ENCODE results near the gene TUFM. TPM values are rescaled to one million over a fixed set of nuclear protein-coding genes. Genes with fewer than 3 reads are reported as not detected.

Gene TUFM
- total and polyA plus RNA-seq, 2 donors (not counting 1 experiment from before 2014, with no cell fraction given) = 68.6 to 115 TPM

- H3K36me3 ChIP-seq (ENCODE audit: control insufficient read depth, insufficient read depth, low read length) = peaks cover 19% of the 10 kb centered on the region
- no peak overlapping the region for H2AFZ ChIP-seq (ENCODE audit: low read length)
Measured at GRCh38 chr16:28874406-28874805, 28.3 kb upstream of the TUFM start.

GRCh38 chr16:28873543-28874201 lies 27.5 kb upstream of the TUFM start:
- H3K9ac ChIP-seq (ENCODE audit: insufficient read depth, low read length) = no peak overlapping the region
- H4K20me1 ChIP-seq (ENCODE audit: control insufficient read depth, extremely low read depth, insufficient read depth, low read length) = no peaks in the 10 kb centered on the region
- H3K27me3 ChIP-seq (ENCODE audit: control insufficient read depth, insufficient read depth, low read length) = no peaks in the 10 kb centered on the region
- no peak overlapping the region for H3K4me2 ChIP-seq (ENCODE audit: extremely low read depth, insufficient read depth, low read length)
- no peak overlapping the region for H3K4me3 ChIP-seq (replicated peaks in 1 of 4; ENCODE audit: control extremely low read depth in 1 of 4, insufficient read depth in 1 of 4, low read depth in 3 of 4, low read length in 4 of 4)
- no peaks in the 10 kb centered on the region for H3K9me3 ChIP-seq (ENCODE audit: control insufficient read depth, insufficient read depth, low read depth, low read length)
- H3K79me2 ChIP-seq (ENCODE audit: control insufficient read depth, insufficient read depth, low read length) = no peaks in the 10 kb centered on the region
- no peak overlapping the region for H2AFZ ChIP-seq (ENCODE audit: low read length)
- TF ChIP-seq CTCF (conservative IDR thresholded peaks at IDR 0.05 in 1 of 2, IDR thresholded peaks at IDR 0.05 in 1 of 2; ENCODE audit: low read depth in 1 of 2, low read length in 2 of 2) = peak; percentile 55 to 61
- no peak for TF ChIP-seq EZH2 (IDR thresholded peaks at IDR 0.05; ENCODE audit: low read length, missing control alignments)
- H3K36me3 ChIP-seq (ENCODE audit: control insufficient read depth, insufficient read depth, low read length) = peaks cover 25% of the 10 kb centered on the region
- no peak for DNase-seq (ENCODE audit: low read depth in 2 of 2)
- H3K4me1 ChIP-seq (ENCODE audit: control insufficient read depth, extremely low read depth, insufficient read depth, low read length) = peaks cover under 1% of the 10 kb centered on the region
- no peak overlapping the region for H3K27ac ChIP-seq (ENCODE audit: insufficient read depth, low read length)

More at GRCh38 chr16:28874406-28874805, 28.3 kb upstream of the TUFM start:
- Histone ChIP-seq H3K79me2 (ENCODE audit: control insufficient read depth, insufficient read depth, low read length) (no peaks in the 10 kb centered on the region), H3K4me1 (ENCODE audit: control insufficient read depth, extremely low read depth, insufficient read depth, low read length) (peaks cover 2% of the 10 kb centered on the region), H3K27me3 (ENCODE audit: control insufficient read depth, insufficient read depth, low read length) (no peaks in the 10 kb centered on the region), H3K9ac (ENCODE audit: insufficient read depth, low read length) (no peak overlapping the region), H3K9me3 (ENCODE audit: control insufficient read depth, insufficient read depth, low read depth, low read length) (no peaks in the 10 kb centered on the region), H3K4me2 (ENCODE audit: extremely low read depth, insufficient read depth, low read length) (no peak overlapping the region), H3K27ac (ENCODE audit: insufficient read depth, low read length) (no peak overlapping the region), H3K4me3 (replicated peaks in 1 of 4; ENCODE audit: control extremely low read depth in 1 of 4, insufficient read depth in 1 of 4, low read depth in 3 of 4, low read length in 4 of 4) (no peak overlapping the region), H4K20me1 (ENCODE audit: control insufficient read depth, extremely low read depth, insufficient read depth, low read length) (no peaks in the 10 kb centered on the region)
- TF ChIP-seq EZH2 (IDR thresholded peaks at IDR 0.05; ENCODE audit: low read length, missing control alignments) = no peak
- TF ChIP-seq CTCF (conservative IDR thresholded peaks at IDR 0.05 in 1 of 2, IDR thresholded peaks at IDR 0.05 in 1 of 2; ENCODE audit: low read depth in 1 of 2, low read length in 2 of 2) = no peak
- no peak for DNase-seq (ENCODE audit: low read depth in 2 of 2)

- Histone ChIP-seq H3K4me2 (ENCODE audit: extremely low read depth, insufficient read depth, low read length) (no peak overlapping the region), H3K9ac (ENCODE audit: insufficient read depth, low read length) (no peak overlapping the region), H2AFZ (ENCODE audit: low read length) (no peak overlapping the region), H3K9me3 (ENCODE audit: control insufficient read depth, insufficient read depth, low read depth, low read length) (no peaks in the 10 kb centered on the region), H3K4me3 (replicated peaks in 1 of 4; ENCODE audit: control extremely low read depth in 1 of 4, insufficient read depth in 1 of 4, low read depth in 3 of 4, low read length in 4 of 4) (no peak overlapping the region), H3K27me3 (ENCODE audit: control insufficient read depth, insufficient read depth, low read length) (no peaks in the 10 kb centered on the region), H3K79me2 (ENCODE audit: control insufficient read depth, insufficient read depth, low read length) (no peaks in the 10 kb centered on the region), H3K36me3 (ENCODE audit: control insufficient read depth, insufficient read depth, low read length) (peaks cover 25% of the 10 kb centered on the region), H3K27ac (ENCODE audit: insufficient read depth, low read length) (no peak overlapping the region), H3K4me1 (ENCODE audit: control insufficient read depth, extremely low read depth, insufficient read depth, low read length) (no peaks in the 10 kb centered on the region), H4K20me1 (ENCODE audit: control insufficient read depth, extremely low read depth, insufficient read depth, low read length) (no peaks in the 10 kb centered on the region)
- no peak for DNase-seq (ENCODE audit: low read depth in 2 of 2)
- TF ChIP-seq EZH2 (IDR thresholded peaks at IDR 0.05; ENCODE audit: low read length, missing control alignments) (no peak), CTCF (conservative IDR thresholded peaks at IDR 0.05 in 1 of 2, IDR thresholded peaks at IDR 0.05 in 1 of 2; ENCODE audit: low read depth in 1 of 2, low read length in 2 of 2) (no peak)
Measured at GRCh38 chr16:28872952-28873351, 26.8 kb upstream of the TUFM start.
